WTC11 (cell line): ENCODE measurements around the gene EPHA2. TPM values are rescaled to one million over a fixed set of nuclear protein-coding genes. Genes with fewer than 3 reads are reported as not detected.
"Not testable (repeated sequence)": the region's sequence is repeated elsewhere in the genome, so short reads cannot be mapped to it uniquely, and the experiment has no call there.

Experiments used
- ATAC-seq: fragments of 200-7000 bp; cut with Tn5 transposase; 2 replicates; pipeline ENCODE4 v1.10.0; 2021; ENCODE audit warnings: mild to moderate bottlenecking, moderate library complexity
- CTCF ChIA-PET: fragments of 300-600 bp; sonication (Branson Sonifier 250); formaldehyde crosslinking; loops from one replicate; lab custom pipeline; 2021; ENCODE audit warnings: antibody characterized with exemption; lab: Charles Lee
- POLR2A ChIA-PET: fragments of 350-600 bp; sonication (Branson Sonifier 250); formaldehyde crosslinking; loops from one replicate; lab custom pipeline; 2021; ENCODE audit warnings: antibody characterized with exemption; lab: Charles Lee
- DNase-seq: peaks from one replicate; pipeline ENCODE4 v3.0.0; 2021; ENCODE audit warnings: low spot score
- H3K27ac Mint-ChIP-seq: 2 replicates; pipeline ENCODE4 v1.8.0; 2021; ENCODE audit warnings: mixed read lengths
- H3K27me3 Mint-ChIP-seq: 2 replicates; pipeline ENCODE4 v1.8.0; 2021; ENCODE audit warnings: low read depth, mild to moderate bottlenecking, moderate library complexity, mixed read lengths
- H3K36me3 Mint-ChIP-seq: 2 replicates; pipeline ENCODE4 v1.8.0; 2021; ENCODE audit warnings: mixed read lengths
- H3K4me1 Mint-ChIP-seq: 2 replicates; pipeline ENCODE4 v1.8.0; 2022; ENCODE audit warnings: mixed read lengths
- H3K4me3 Mint-ChIP-seq: 2 replicates; pipeline ENCODE4 v1.8.0; 2021; ENCODE audit warnings: mild to moderate bottlenecking, moderate library complexity, mixed read lengths
- H3K9me3 Mint-ChIP-seq: 2 replicates; pipeline ENCODE4 v1.8.0; 2021; ENCODE audit warnings: mixed read lengths
- ATF1 ChIP-seq: sonication (generic); formaldehyde crosslinking; IDR thresholded peaks from 2 replicates; pipeline ENCODE4 v1.8.1; 2023; ENCODE audit warnings: mild to moderate bottlenecking, moderate library complexity, missing genetic modification reagents
- ETV6 ChIP-seq: sonication (generic); formaldehyde crosslinking; IDR thresholded peaks from 2 replicates; pipeline ENCODE4 v1.8.1; 2022; ENCODE audit warnings: mild to moderate bottlenecking, missing genetic modification reagents
- FOXJ3 ChIP-seq: sonication (generic); formaldehyde crosslinking; IDR thresholded peaks from 2 replicates; pipeline ENCODE4 v1.9.0; 2021; ENCODE audit warnings: missing genetic modification reagents, mild to moderate bottlenecking, borderline replicate concordance
- GABPB1 ChIP-seq: sonication (generic); formaldehyde crosslinking; IDR thresholded peaks from 2 replicates; pipeline ENCODE4 v1.8.1; 2023; ENCODE audit warnings: mild to moderate bottlenecking, missing genetic modification reagents
- HMGA2 ChIP-seq: fragments of 250-450 bp; sonication (Bioruptor Pico); IDR thresholded peaks from 2 replicates; pipeline ENCODE4 v1.4.0; 2021; ENCODE audit warnings: mild to moderate bottlenecking, moderate library complexity
- HMGXB4 ChIP-seq: sonication (generic); formaldehyde crosslinking; IDR thresholded peaks from 2 replicates; pipeline ENCODE4 v1.8.1; 2023; ENCODE audit warnings: mild to moderate bottlenecking, moderate library complexity, missing genetic modification reagents
- IRF1 ChIP-seq: sonication (generic); formaldehyde crosslinking; IDR thresholded peaks from 2 replicates; pipeline ENCODE4 v1.8.0; 2023; ENCODE audit warnings: missing genetic modification reagents
- IRF2 ChIP-seq: sonication (generic); formaldehyde crosslinking; IDR thresholded peaks from 2 replicates; pipeline ENCODE4 v1.8.0; 2022; ENCODE audit warnings: low read depth, missing genetic modification reagents, borderline replicate concordance
- MYBL2 ChIP-seq: sonication (generic); formaldehyde crosslinking; IDR thresholded peaks from 2 replicates; pipeline ENCODE4 v1.8.1; 2023; ENCODE audit warnings: mild to moderate bottlenecking, moderate library complexity, missing genetic modification reagents
- SP1 ChIP-seq: sonication (generic); formaldehyde crosslinking; conservative IDR thresholded peaks from 2 replicates; pipeline ENCODE4 v1.8.1; 2022; ENCODE audit warnings: missing genetic modification reagents
- ZNF423 ChIP-seq: fragments of 250-450 bp; sonication (Bioruptor Pico); IDR thresholded peaks from 2 replicates; pipeline ENCODE4 v2.1.2; 2022; ENCODE audit warnings: mild to moderate bottlenecking, moderate library complexity
- ZNF425 ChIP-seq: fragments of 250-450 bp; sonication (Bioruptor Pico); conservative IDR thresholded peaks from 2 replicates; pipeline ENCODE4 v1.9.0; 2021; ENCODE audit warnings: mild to moderate bottlenecking
- total RNA-seq: library from RNA; stranded (reverse); gene quantifications from 3 replicates; pipeline ENCODE4 v1.2.3, GENCODE V29; 2021

The EPHA2 gene
- total RNA-seq, 1 experiment from 2014 or later = 44.4 TPM

- H3K36me3 Mint-ChIP-seq = no peaks in the 10 kb centered on the region
- no peak overlapping the region for H3K4me3 Mint-ChIP-seq
- peaks cover 7% of the 10 kb centered on the region; the same call in 1 of the 2 replicates for H3K27me3 Mint-ChIP-seq
- POLR2A ChIA-PET = interaction anchor here (0.6 to 1.0 kb wide), 2 partner anchors 8 to 17 kb away, joined by 3 to 4 read pairs; no protein-coding TSS in a partner anchor
- no peak for ATAC-seq
- TF ChIP-seq IRF1 (CRISPR knock-in tag) = no peak
- no peak for TF ChIP-seq ZNF425
- peak; percentile 62; the same call in 1 of the 2 replicates for TF ChIP-seq GABPB1 (CRISPR knock-in tag)
- TF ChIP-seq ATF1 = no peak
- TF ChIP-seq MYBL2 (CRISPR knock-in tag) = no peak
- TF ChIP-seq, all 79 proteins: peak for 1
- CTCF ChIA-PET = interaction anchor here (1.0 to 4.3 kb wide), 4 partner anchors 18 to 82 kb away, joined by 4 to 28 read pairs (median 10); no protein-coding TSS in a partner anchor
- Mint-ChIP-seq H3K4me1 (peaks cover 59% of the 10 kb centered on the region), H3K9me3 (no peaks in the 10 kb centered on the region), H3K27ac (peak overlapping the region; percentile 72)
- DNase-seq = no peak
Observed at GRCh38 chr1:16164213-16165072, 8.6 kb upstream of the EPHA2 start.

- CTCF ChIA-PET = interaction anchor here (0.6 to 4.3 kb wide), 10 partner anchors 18 to 91 kb away, joined by 3 to 28 read pairs (median 4); partner anchors contain the start of gene FAM131C
- H3K4me3 Mint-ChIP-seq, POLR2A ChIA-PET, ATAC-seq, H3K36me3 Mint-ChIP-seq, H3K27me3 Mint-ChIP-seq, DNase-seq, H3K9me3 Mint-ChIP-seq: not testable (repeated sequence)
- TF ChIP-seq HMGA2 (CRISPR knock-in tag) = peak; percentile 99
- H3K27ac Mint-ChIP-seq = peak overlapping the region; percentile 72
- H3K4me1 Mint-ChIP-seq = peaks cover 51% of the 10 kb centered on the region
Observed at GRCh38 chr1:16163608-16164212, 7.8 kb upstream of the EPHA2 start.

- no peaks in the 10 kb centered on the region for H3K36me3 Mint-ChIP-seq
- H3K4me1 Mint-ChIP-seq = peaks cover 45% of the 10 kb centered on the region
- ATAC-seq = peak; percentile 83
- H3K4me3 Mint-ChIP-seq = peak overlapping the region; percentile 58
- CTCF ChIA-PET = interaction anchor here (0.7 to 4.3 kb wide), 12 partner anchors 8 to 358 kb away, joined by 3 to 28 read pairs (median 3); no protein-coding TSS in a partner anchor
- H3K9me3 Mint-ChIP-seq = no peaks in the 10 kb centered on the region
- H3K27ac Mint-ChIP-seq = no peak overlapping the region; the same call in 1 of the 2 replicates
- H3K27me3 Mint-ChIP-seq = peaks cover 7% of the 10 kb centered on the region; the same call in 1 of the 2 replicates
- POLR2A ChIA-PET = interaction anchor here (0.6 to 1.1 kb wide), 4 partner anchors 9 to 136 kb away, joined by 3 to 6 read pairs (median 4); no protein-coding TSS in a partner anchor
- DNase-seq = peak; percentile 83
- no peak for TF ChIP-seq ZNF423 (CRISPR knock-in tag)
- no peak for TF ChIP-seq GABPB1 (CRISPR knock-in tag)
- TF ChIP-seq HMGXB4 = no peak; the same call in 1 of the 2 replicates
- peak; percentile 81 for TF ChIP-seq ETV6 (CRISPR knock-in tag)
- peak; percentile 60 for TF ChIP-seq SP1
- TF ChIP-seq FOXJ3 (CRISPR knock-in tag) = no peak
- no peak for TF ChIP-seq IRF2 (CRISPR knock-in tag)
Observed at GRCh38 chr1:16162163-16162822, 6.4 kb upstream of the EPHA2 start.
